Fibroblast of lung (primary cell): ENCODE data around the gene CAP1. TPM values are rescaled to one million over a fixed set of nuclear protein-coding genes. Genes with fewer than 3 reads are reported as not detected.

Experiments
- DNase-seq, 2 donors: peaks; one replicate each; pipeline versions ENCODE4 v3.0.0 to v3.0.0-alpha.2; 2010; ENCODE audit warnings: low read depth in 2 of 2
- H2AFZ ChIP-seq: 2 replicates; pipeline ENCODE4 v1.5.1; 2012; ENCODE audit warnings: low read length, control low read depth, inconsistent platforms
- H3K27ac ChIP-seq: 2 replicates; pipeline ENCODE4 v1.5.1; 2011; ENCODE audit warnings: low read length, control low read depth; ENCODE audit not compliant: insufficient read depth
- H3K27me3 ChIP-seq: 2 replicates; pipeline ENCODE4 v1.5.1; 2011; ENCODE audit warnings: mild to moderate bottlenecking, low read length; ENCODE audit not compliant: control insufficient read depth, insufficient read depth
- H3K36me3 ChIP-seq: 2 replicates; pipeline ENCODE4 v1.5.1; 2011; ENCODE audit warnings: low read length; ENCODE audit not compliant: control insufficient read depth, insufficient read depth
- H3K4me1 ChIP-seq: 2 replicates; pipeline ENCODE4 v1.5.1; 2011; ENCODE audit warnings: low read length; ENCODE audit not compliant: control insufficient read depth, insufficient read depth; ENCODE audit errors: extremely low read depth
- H3K4me2 ChIP-seq: 2 replicates; pipeline ENCODE4 v1.5.1; 2011; ENCODE audit warnings: low read length, control low read depth; ENCODE audit not compliant: insufficient read depth; ENCODE audit errors: extremely low read depth
- H3K4me3 ChIP-seq, 4 experiments: fragments of 200-600 bp in 1 of 4; sonication (generic) in 1 of 4; replicated peaks in 1 of 4; 2 replicates each; pipeline ENCODE4 v1.5.1; 2011 to 2016; ENCODE audit warnings: low read length in 4 of 4, low read depth in 3 of 4, mild to moderate bottlenecking in 3 of 4, control low read depth in 2 of 4, inconsistent platforms in 1 of 4, mixed read lengths in 1 of 4; ENCODE audit not compliant: insufficient read depth in 1 of 4; ENCODE audit errors: control extremely low read depth in 1 of 4
- H3K79me2 ChIP-seq: 2 replicates; pipeline ENCODE4 v1.5.1; 2012; ENCODE audit warnings: mild to moderate bottlenecking, low read length, inconsistent platforms; ENCODE audit not compliant: control insufficient read depth, insufficient read depth
- H3K9ac ChIP-seq: 2 replicates; pipeline ENCODE4 v1.5.1; 2011; ENCODE audit warnings: mild to moderate bottlenecking, low read length, control low read depth; ENCODE audit not compliant: insufficient read depth
- H3K9me3 ChIP-seq: 2 replicates; pipeline ENCODE4 v1.5.1; 2012; ENCODE audit warnings: low read depth, low read length; ENCODE audit not compliant: control insufficient read depth, insufficient read depth
- H4K20me1 ChIP-seq: 2 replicates; pipeline ENCODE4 v1.5.1; 2011; ENCODE audit warnings: low read length; ENCODE audit not compliant: control insufficient read depth, insufficient read depth; ENCODE audit errors: extremely low read depth
- EZH2 ChIP-seq: IDR thresholded peaks from 2 replicates; pipeline ENCODE4 v1.5.1; 2012; ENCODE audit warnings: low read length, control low read depth, mild to moderate bottlenecking; ENCODE audit errors: missing control alignments
- polyA plus RNA-seq, 2 donors: library from polyadenylated mRNA; depleted of rRNA in 1 of 2; stranded (reverse) in 1 of 2; unstranded in 1 of 2; fragments of >200 nt; gene quantifications; 2 replicates each; pipeline ENCODE4 v1.2.1, GENCODE V29; 2011 to 2012; ENCODE audit warnings: missing spikeins in 1 of 2
- total RNA-seq: library from RNA; depleted of rRNA; stranded (reverse); fragments of >200 nt; gene quantifications from 2 replicates; pipeline ENCODE4 v1.2.1, GENCODE V29; 2014
- TF ChIP-seq, protein P1 (sequence below), 2 donors: IDR thresholded peaks in 1 of 2; conservative IDR thresholded peaks in 1 of 2; 1 replicate in 1 of 2; 2 replicates in 1 of 2; pipeline ENCODE4 v1.5.1; 2011 to 2012; ENCODE audit warnings: low read length in 2 of 2, control low read depth in 1 of 2, inconsistent platforms in 1 of 2, low read depth in 1 of 2, mild to moderate bottlenecking in 1 of 2

Gene CAP1
- total and polyA plus RNA-seq, 2 donors (not counting 1 experiment from before 2014, with no cell fraction given): 352 to 836 TPM

DNA sequence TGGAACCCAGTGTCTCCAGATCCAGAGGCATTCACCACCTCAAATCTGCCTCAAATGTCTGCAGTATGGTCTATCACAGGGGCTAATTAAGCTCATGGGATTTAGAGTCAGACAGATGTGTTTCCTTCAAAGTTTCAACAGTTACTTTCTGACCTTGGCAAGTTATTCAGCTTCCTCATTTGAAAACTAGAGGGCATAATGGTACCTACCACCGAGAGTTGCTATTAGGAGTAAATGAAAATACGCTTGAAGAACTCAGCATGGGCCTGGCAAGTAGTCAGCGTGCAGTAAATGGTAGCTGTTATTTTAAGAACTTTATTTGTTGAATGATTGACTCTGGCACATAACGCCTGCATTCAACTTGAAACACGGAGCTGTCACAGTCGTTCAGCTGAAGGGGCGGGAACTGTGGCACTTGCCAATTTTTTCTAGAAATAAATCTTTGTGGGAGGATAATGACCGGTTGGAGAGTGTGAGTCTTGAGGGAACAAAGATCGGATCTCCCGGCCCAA, 1.2 kb upstream of the CAP1 start:
- Histone ChIP-seq H3K79me2 (peaks cover 38% of the 10 kb centered on the region), H3K27ac (peak overlapping the region; percentile 98), H3K9me3 (no peaks in the 10 kb centered on the region), H3K4me2 (peak overlapping the region; percentile 98), H3K36me3 (no peaks in the 10 kb centered on the region), H3K9ac (peak overlapping the region; percentile 75), H3K4me1 (peaks cover 27% of the 10 kb centered on the region), H3K4me3 (peak overlapping the region; percentile 63 to 99 (median 88)), H2AFZ (peak overlapping the region; percentile 56), H3K27me3 (no peaks in the 10 kb centered on the region), H4K20me1 (no peaks in the 10 kb centered on the region)
- TF ChIP-seq, protein P1, sequence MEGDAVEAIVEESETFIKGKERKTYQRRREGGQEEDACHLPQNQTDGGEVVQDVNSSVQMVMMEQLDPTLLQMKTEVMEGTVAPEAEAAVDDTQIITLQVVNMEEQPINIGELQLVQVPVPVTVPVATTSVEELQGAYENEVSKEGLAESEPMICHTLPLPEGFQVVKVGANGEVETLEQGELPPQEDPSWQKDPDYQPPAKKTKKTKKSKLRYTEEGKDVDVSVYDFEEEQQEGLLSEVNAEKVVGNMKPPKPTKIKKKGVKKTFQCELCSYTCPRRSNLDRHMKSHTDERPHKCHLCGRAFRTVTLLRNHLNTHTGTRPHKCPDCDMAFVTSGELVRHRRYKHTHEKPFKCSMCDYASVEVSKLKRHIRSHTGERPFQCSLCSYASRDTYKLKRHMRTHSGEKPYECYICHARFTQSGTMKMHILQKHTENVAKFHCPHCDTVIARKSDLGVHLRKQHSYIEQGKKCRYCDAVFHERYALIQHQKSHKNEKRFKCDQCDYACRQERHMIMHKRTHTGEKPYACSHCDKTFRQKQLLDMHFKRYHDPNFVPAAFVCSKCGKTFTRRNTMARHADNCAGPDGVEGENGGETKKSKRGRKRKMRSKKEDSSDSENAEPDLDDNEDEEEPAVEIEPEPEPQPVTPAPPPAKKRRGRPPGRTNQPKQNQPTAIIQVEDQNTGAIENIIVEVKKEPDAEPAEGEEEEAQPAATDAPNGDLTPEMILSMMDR (conservative IDR thresholded peaks at IDR 0.05 in 1 of 2, IDR thresholded peaks at IDR 0.05 in 1 of 2; ENCODE audit: low read depth in 1 of 2, low read length in 2 of 2): peak in 1 of 2 donors; percentile 4
- TF ChIP-seq EZH2: no peak
- no peak for DNase-seq

DNA sequence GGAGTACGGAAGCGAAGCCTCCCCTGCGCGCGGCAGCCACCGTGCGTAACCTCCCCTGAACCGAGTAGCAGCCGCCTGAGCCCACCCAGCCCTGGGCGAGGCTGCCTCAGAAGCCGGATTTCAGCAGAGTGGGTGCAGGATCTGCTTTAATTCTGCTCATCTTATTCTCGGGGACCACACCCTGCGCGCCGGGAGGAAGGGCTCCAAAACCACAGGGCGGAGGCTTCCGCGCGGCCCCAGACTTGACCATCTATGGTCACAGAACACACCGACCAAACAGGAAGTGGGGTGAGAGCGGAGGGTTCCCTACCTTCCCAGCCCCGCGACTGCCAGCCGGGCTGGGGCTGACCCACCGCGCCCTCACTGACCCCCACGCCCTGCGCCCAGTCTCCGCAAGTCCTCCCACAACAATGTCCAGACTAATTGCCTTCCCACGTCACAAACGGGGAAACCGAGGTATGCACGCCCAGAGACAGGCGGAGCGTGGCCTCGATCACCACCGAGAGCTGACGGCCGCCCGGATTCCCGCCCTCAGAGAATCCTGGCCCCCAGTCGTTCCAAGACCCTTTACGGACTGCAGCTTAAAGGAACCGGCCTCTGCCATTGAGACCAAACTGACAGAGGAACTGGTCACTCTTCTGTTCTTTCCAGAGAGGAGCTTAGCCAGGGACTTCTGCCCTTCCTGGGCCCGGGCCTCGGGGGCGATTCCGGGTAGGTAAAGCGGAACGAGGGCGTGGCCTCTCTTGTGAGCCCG, 595 bp upstream of the CAP1 start:
- peak overlapping the region; percentile 82 for H3K9ac ChIP-seq

DNA sequence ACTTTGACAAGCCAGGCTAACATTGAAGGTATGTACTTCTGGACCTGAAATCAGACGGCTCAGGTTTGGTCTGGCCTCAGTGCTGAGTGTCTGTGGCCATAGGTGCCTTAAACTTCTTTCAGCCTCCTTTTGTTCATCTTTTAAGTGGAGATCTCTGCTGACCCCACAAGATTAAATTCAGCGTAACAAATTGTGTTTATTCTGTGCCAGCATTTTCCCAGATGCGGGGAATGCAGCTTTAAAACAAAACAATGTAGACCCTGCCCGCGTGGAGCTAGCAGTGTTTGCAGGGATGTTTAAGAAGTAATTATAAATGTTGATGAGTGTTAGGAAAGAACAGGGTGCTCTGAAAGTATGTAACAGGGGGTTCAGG, 923 bp downstream of the CAP1 start:
- no peak for DNase-seq
- TF ChIP-seq EZH2: no peak
- TF ChIP-seq, protein P1 (conservative IDR thresholded peaks at IDR 0.05 in 1 of 2, IDR thresholded peaks at IDR 0.05 in 1 of 2; ENCODE audit: low read depth in 1 of 2, low read length in 2 of 2): no peak
- no peaks in the 10 kb centered on the region for H3K27me3 ChIP-seq
- H3K4me2 ChIP-seq: peak overlapping the region; percentile 91
- H4K20me1 ChIP-seq: no peaks in the 10 kb centered on the region
- H3K27ac ChIP-seq: peak overlapping the region; percentile 98
- H2AFZ ChIP-seq: no peak overlapping the region
- peak overlapping the region; percentile 93 to 100 (median 98) for H3K4me3 ChIP-seq
- no peaks in the 10 kb centered on the region for H3K9me3 ChIP-seq
- H3K79me2 ChIP-seq: peaks cover 58% of the 10 kb centered on the region
- H3K36me3 ChIP-seq: no peaks in the 10 kb centered on the region
- H3K4me1 ChIP-seq: peaks cover 23% of the 10 kb centered on the region
- H3K9ac ChIP-seq: peak overlapping the region; percentile 93

More for the DNA sequence above, 595 bp upstream of the CAP1 start:
- Histone ChIP-seq H3K4me3 (peak overlapping the region; percentile 63 to 99 (median 88)), H3K79me2 (peaks cover 44% of the 10 kb centered on the region), H3K36me3 (no peaks in the 10 kb centered on the region), H3K9me3 (no peaks in the 10 kb centered on the region), H3K4me2 (peak overlapping the region; percentile 98), H4K20me1 (no peaks in the 10 kb centered on the region), H3K27ac (peak overlapping the region; percentile 98), H2AFZ (peak overlapping the region; percentile 56), H3K27me3 (no peaks in the 10 kb centered on the region), H3K4me1 (peaks cover 27% of the 10 kb centered on the region)
- no peak for TF ChIP-seq EZH2
- peak; percentile 90 to 92 for DNase-seq
